Activated CD4-positive, alpha-beta T cell treated with anti-CD3 and anti-CD28 coated beads, Interleukin-2, amount 50 U/mL, for 16 hours (primary cell): ENCODE measurements around the gene COL5A1.
"Not testable (repeated sequence)": the region's sequence is repeated elsewhere in the genome, so short reads cannot be mapped to it uniquely, and the experiment has no call there.

ENCODE experiments used
- DNase-seq: peaks from one replicate; pipeline ENCODE4 v3.0.0-alpha.2; 2020

COL5A1 gene

DNA sequence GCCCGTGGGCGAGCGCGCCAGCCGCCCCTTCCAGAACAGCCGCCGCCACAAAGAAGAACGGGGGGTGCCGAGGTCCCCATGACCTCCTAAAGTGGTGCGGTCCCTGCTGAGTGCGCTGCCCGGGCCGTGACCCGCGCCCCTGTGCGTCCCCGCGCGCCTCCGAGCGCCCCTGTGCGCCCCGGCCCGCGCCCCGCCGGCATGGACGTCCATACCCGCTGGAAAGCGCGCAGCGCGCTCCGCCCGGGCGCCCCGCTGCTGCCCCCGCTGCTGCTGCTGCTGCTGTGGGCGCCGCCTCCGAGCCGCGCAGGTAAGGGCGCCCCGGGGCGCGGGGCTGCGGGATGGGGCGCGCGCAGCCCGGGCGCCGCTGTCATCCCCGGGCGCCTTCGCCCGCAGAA, 384 bp downstream of the COL5A1 start:
- no peak for DNase-seq

GRCh38 chr9:134642385-134643181, 980 bp downstream of the COL5A1 start:
- DNase-seq = no peak

GRCh38 chr9:134643222-134643671, 1.6 kb downstream of the COL5A1 start:
- DNase-seq = no peak

DNA sequence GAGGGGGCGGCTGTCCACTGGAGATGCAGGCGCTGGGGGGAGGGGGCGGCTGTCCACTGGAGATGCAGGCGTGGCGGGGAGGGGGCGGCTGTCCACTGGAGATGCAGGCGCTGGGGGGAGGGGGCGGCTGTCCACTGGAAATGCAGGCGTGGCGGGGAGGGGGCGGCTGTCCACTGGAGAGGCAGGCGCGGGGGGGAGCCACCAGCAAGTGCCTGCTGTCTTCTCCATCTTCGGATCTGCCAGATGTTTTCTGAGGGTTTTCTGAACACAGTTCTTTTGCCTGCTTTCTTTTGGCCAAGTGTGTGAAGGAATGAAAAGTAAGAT, 2.8 kb downstream of the COL5A1 start:
- not testable (repeated sequence) for DNase-seq

GRCh38 chr9:134644725-134645606, 3.4 kb downstream of the COL5A1 start:
- DNase-seq = no peak

- no peak for DNase-seq
Observed at GRCh38 chr9:134645607-134646365, 4.2 kb downstream of the COL5A1 start.

DNA sequence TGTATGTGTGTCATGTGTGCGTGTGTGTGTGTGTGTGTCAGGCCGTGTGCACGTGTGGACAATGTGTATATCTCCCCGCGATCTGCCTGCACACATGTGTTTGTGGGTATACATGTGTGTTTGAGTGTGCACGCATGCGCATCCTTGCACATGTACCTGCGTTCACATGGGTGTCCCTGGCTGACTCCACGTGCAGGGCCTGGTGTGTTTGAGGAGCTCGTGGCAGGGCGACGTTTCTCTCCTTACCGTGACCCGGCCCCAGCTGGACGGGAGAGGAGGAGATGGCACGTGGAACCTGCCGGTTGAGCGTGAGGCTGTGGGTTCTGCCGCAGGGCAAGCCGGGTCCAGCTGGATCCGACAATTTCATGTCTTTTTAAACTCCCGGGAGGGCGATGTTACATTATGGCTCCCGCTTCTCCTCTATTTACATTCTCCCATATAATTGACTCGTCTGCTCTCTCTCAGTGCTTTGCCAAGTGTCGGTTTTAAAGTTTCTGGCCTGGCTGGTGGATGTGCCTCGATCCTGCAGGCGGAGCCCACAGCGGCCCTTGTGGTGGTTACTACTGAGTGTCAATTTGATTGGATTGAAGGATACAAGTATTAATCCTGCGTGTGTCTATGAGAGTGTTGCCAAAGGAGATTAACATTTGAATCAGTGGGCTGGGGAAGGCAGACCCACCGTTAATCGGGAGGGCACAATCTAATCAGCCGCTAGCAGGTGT, 5.9 kb downstream of the COL5A1 start:
- no peak for DNase-seq

GRCh38 chr9:134648701-134649530, 7.3 kb downstream of the COL5A1 start:
- DNase-seq = no peak

- no peak for DNase-seq
Observed at GRCh38 chr9:134650431-134651190, 9.0 kb downstream of the COL5A1 start.

DNA sequence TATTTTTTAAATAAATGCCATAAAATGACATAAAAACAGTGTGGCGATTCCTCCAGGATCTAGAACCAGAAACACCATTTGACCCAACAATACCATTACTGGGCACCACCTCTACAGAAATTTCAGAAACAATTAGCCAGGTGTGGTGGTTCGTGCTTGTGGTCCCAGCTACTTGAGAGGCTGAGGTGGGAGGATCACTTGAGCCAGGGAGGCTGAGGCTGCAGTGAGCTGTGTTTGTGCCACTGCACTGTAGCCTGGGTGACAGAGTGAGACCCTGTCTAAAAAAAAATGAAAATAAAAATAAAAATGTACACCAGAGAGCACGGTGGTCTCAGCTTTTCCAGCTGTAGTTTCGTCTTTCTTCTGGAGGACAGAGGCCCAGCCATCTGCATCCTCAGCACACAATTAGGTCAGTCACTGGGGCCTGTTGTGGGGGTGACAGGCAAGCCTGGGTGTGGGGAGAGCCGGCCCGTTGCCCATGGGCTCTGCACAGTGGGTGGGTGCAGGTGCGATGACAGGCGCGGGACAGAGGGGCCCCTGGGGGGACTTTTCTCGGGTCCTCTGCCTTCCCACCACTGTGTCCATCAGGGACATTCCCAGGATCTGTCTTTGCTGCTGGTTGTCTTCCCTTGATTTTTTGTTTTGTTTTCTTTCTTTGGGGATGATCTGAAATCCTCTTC, 9.8 kb downstream of the COL5A1 start:
- DNase-seq = no peak

DNA sequence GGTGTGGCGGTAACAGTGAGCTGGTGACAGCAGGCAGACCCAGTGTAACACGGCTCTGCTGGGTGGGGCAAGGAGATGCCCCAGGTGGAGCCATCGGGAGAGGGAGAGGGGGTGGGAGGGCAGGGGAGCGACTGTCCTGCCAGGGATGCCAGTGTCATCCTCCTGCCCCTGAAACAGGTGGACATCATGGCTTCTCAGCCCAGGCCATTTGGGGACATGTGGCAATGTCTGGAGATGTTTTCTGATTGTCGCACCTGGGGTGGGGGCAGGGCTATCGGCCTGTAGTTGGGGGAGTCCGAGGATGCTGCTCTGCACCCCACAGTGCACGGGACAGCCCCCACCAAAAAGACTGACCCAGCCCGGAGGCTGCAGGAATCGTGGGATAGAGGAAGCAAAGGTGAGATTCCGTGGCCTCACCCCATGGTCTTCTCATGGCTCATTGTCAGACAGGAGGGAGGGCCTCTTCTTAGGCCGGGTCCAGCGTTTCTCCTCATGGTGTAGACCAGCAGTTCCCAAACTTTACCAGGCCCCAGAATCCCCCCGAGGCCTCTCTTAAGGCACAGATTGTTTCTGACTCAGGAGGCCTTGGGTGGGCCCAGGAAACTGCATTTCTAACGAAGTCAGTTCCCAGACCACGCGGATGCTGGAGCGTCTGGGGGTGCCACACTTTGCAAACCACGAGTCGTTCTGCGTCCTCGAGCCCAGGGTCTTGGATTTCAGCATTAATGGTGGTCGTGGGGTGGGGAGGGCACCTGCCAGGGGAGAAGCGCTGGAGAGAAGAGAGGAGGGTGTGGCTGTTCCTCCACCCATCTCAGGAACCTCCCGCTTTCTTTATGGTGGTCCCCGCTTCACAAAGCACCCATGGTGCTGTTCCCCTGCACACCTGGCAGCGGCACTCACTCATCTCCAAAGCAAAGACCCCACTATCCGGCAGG, 11.0 kb downstream of the COL5A1 start:
- no peak for DNase-seq

DNA sequence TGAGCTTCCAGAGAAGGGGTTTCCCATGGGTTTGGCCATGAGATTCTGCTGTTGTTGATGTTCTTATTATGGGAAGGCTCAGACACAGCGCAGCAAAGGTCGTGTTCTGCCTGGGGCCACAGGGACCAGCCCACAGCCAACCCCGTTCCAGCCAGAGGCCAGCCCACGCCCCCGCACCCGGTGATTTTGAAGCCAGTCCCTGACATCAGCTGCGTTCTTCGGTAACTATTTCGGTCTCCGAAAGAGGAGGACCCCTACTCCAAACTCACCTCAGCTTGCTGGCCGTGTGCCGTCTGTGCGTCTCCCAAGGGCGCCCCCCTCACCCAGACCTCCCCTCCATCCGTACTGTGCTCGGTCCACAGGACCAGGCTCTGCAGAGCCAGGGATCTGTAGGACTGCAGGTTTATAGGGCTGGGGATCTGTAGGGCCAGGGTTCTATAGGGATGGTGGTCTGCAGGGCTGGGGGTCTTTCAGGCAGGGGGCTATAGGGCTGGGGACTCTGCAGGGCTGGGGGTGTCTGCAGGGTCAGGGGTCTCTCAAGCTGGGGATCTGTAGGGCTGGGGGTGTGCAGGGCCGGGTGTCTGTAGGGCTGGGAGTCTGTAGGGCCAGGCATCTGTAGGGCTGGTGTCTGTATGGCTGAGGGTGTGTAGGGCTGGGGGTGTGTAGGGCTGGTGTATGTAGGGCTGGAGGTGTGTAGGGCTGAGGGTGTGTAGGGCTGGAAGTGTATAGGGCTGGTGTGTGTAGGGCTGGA, 11.8 kb downstream of the COL5A1 start:
- no peak for DNase-seq

- DNase-seq = no peak
Observed at GRCh38 chr9:134655101-134655500, 13.5 kb downstream of the COL5A1 start.

GRCh38 chr9:134655586-134656333, 14.2 kb downstream of the COL5A1 start:
- DNase-seq = no peak

- DNase-seq = no peak
Observed at GRCh38 chr9:134656334-134657006, 14.9 kb downstream of the COL5A1 start.

GRCh38 chr9:134657666-134658377, 16.2 kb downstream of the COL5A1 start:
- no peak for DNase-seq
